Measurements from ENCODE around the gene SERPINB4. TPM values are rescaled to one million over a fixed set of nuclear protein-coding genes. Genes with fewer than 3 reads are reported as not detected.

SERPINB4 gene
- total and polyA plus RNA-seq, 2 of the 13 experiments (the other 11 are each of a cell fraction or from before 2014, with no cell fraction given) = not detected

- TF ChIP-seq ZNF550 (CRISPR knock-in tag; IDR thresholded peaks at IDR 0.05; ENCODE audit: borderline replicate concordance) = no peak
- TF ChIP-seq RXRB (CRISPR knock-in tag; IDR thresholded peaks at IDR 0.05; ENCODE audit: borderline replicate concordance) = no peak
These were observed 40.7 kb downstream of the SERPINB4 start (continued) for GRCh38 chr18:63603355-63603754.

- WGBS (ENCODE audit: low lambda C conversion rate) = 45% methylated on average over 10 of the region's 14 CpGs
- POLR2A ChIA-PET = no interaction called here
- in situ Hi-C loops (cut with HindIII; ENCODE audit: extremely low pct_ligation_motif_present, low pct_unique_long_range_greater_than_20kb) (no loop called here), intact Hi-C loops (cut with micrococcal nuclease; ENCODE audit: unreplicated experiment) (no loop called here)
- Histone ChIP-seq H3K4me2 (ENCODE audit: low read depth, low read length) (no peak overlapping the region), H2AFZ (ENCODE audit: low read length) (no peak overlapping the region), H3K27me3 (ENCODE audit: control insufficient read depth in 1 of 2, insufficient read depth in 2 of 2, low read length in 2 of 2) (0 out of 5 replicates have a peak, but pooled peaks cover 0 to 4% of the 10 kb centered on the region in 2 experiments), H3K36me3 (replicated peaks in 1 of 2; ENCODE audit: control insufficient read depth in 1 of 2, insufficient read depth in 2 of 2, low read length in 2 of 2) (no peaks in the 10 kb centered on the region), H4K20me1 (ENCODE audit: insufficient read depth, low read length) (no peaks in the 10 kb centered on the region), H3K4me1 (ENCODE audit: insufficient read depth, low read length) (no peaks in the 10 kb centered on the region), H3K9me3 (ENCODE audit: low read length) (no peaks in the 10 kb centered on the region), H3K27ac (ENCODE audit: extremely low read length, insufficient read depth, low read length) (no peak overlapping the region), H3K4me3 (replicated peaks in 1 of 3; ENCODE audit: insufficient read depth in 1 of 3, low read depth in 2 of 3, low read length in 3 of 3) (no peak overlapping the region), H3K9ac (ENCODE audit: insufficient read depth, low read depth, low read length) (no peak overlapping the region), H3K79me2 (ENCODE audit: insufficient read depth, low read length) (no peaks in the 10 kb centered on the region)
- no TSS peak for BruUV-seq (replicated peaks)
- ATAC-seq (no peak), FAIRE-seq (no peak), DNase-seq (ENCODE audit: low spot score) (no peak)
- TF ChIP-seq CREM (IDR thresholded peaks at IDR 0.05) (no peak), CREM (CRISPR knock-in tag; IDR thresholded peaks at IDR 0.05) (no peak), PHF21A (CRISPR knock-in tag; IDR thresholded peaks at IDR 0.05) (no peak), FLYWCH1 (CRISPR knock-in tag; IDR thresholded peaks at IDR 0.05) (no peak), AHR (CRISPR knock-in tag; IDR thresholded peaks at IDR 0.05) (no peak), ZNF34 (CRISPR knock-in tag; IDR thresholded peaks at IDR 0.05; ENCODE audit: borderline replicate concordance) (no peak), ZSCAN29 (CRISPR knock-in tag; conservative IDR thresholded peaks at IDR 0.05) (no peak), ATM (IDR thresholded peaks at IDR 0.05; ENCODE audit: borderline replicate concordance) (no peak), SCMH1 (CRISPR knock-in tag; IDR thresholded peaks at IDR 0.05; ENCODE audit: borderline replicate concordance) (no peak), ZNF383 (CRISPR knock-in tag; IDR thresholded peaks at IDR 0.05; ENCODE audit: borderline replicate concordance) (no peak), ZFY (CRISPR knock-in tag; IDR thresholded peaks at IDR 0.05) (no peak), SMARCE1 (IDR thresholded peaks at IDR 0.05; ENCODE audit: borderline replicate concordance) (no peak), STAG1 (CRISPR knock-in tag; IDR thresholded peaks at IDR 0.05) (no peak), ZNF510 (CRISPR knock-in tag; IDR thresholded peaks at IDR 0.05; ENCODE audit: low read depth) (no peak), ZNF101 (CRISPR knock-in tag; IDR thresholded peaks at IDR 0.05; ENCODE audit: borderline replicate concordance, low read depth) (no peak), TRIM24 (CRISPR knock-in tag; IDR thresholded peaks at IDR 0.05) (no peak), GLI4 (CRISPR knock-in tag; IDR thresholded peaks at IDR 0.05; ENCODE audit: borderline replicate concordance) (no peak), ZNF781 (CRISPR knock-in tag; IDR thresholded peaks at IDR 0.05; ENCODE audit: borderline replicate concordance, not compliant biosample characterization) (no peak)
- CTCF ChIA-PET (ENCODE audit: low intra/inter-chr PET ratio, low total read pairs) = no interaction called here
These were observed 47.1 kb downstream of the SERPINB4 start for GRCh38 chr18:63596964-63597363.

All from HepG2 (cell line).